Measurements from ENCODE around the gene POP7.
"Not testable (repeated sequence)": the region's sequence is repeated elsewhere in the genome, so short reads cannot be mapped to it uniquely, and the experiment has no call there.

Gene POP7

DNA sequence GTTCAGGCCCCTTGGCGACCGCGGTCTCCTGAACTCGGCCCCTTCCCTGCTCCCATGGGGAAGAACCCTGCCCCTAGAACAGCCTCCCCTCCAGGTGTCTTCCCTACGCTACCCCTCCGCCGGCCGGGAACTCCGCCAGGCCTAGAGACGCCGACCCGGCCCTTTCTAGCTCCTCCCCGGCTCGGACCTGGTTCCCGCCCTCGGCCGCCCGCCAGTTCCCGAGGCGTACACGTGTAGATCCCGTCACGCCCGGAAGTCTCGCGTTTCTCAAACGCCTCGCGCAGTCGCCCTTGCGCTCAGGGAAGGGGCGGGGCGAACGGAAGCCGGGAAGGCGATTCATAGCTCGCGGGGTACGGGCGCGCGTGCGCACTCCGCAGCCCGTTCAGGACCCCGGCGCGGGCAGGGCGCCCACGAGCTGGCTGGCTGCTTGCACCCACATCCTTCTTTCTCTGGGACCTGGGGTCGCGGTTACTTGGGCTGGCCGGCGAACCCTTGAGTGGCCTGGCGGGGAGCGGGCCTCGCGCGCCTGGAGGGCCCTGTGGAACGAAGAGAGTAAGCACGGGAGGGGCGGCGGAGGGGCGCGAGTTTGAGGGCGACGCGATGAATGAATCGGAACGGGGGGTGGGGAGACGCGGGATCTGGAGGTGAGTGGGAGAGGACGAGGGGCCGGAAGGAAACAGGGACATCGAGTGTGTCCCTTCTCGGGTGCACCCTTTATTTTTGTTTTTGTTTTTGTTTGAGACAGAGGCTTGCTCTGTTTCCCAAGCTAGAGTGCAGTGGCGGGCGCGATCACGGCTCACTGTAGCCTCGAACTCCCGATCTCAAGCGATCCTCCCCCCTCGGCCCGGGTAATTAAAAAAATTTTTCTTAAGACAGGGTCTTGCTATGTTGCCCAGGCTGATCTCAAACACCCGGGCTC, at the start of gene POP7:
Gene POP7 (plus strand): TSS at position 369 of the 919 bp plus-strand sequence. CDS start 710 bp downstream, outside the sequence.
- H3K27ac Mint-ChIP-seq: peak within 1 kb of the TSS; percentile 98
- peaks cover 8% of the 10 kb centered on the region for H3K27me3 Mint-ChIP-seq (ENCODE audit: low read depth)
- H3K36me3 Mint-ChIP-seq (ENCODE audit: low read depth): peaks cover 15% of the 10 kb centered on the region
- H3K4me3 Mint-ChIP-seq: peak within 1 kb of the TSS; percentile 99
- H3K4me1 Mint-ChIP-seq (ENCODE audit: low read depth): peaks cover 8% of the 10 kb centered on the region
- H3K9me3 Mint-ChIP-seq: no peaks in the 10 kb centered on the region
- DNase-seq (ENCODE audit: low spot score): peak; percentile 99

- H3K4me3 Mint-ChIP-seq; H3K4me1 Mint-ChIP-seq (ENCODE audit: low read depth); H3K27ac Mint-ChIP-seq; H3K36me3 Mint-ChIP-seq (ENCODE audit: low read depth); DNase-seq (ENCODE audit: low spot score); H3K9me3 Mint-ChIP-seq: not testable (repeated sequence)
- H3K27me3 Mint-ChIP-seq (ENCODE audit: low read depth): peaks cover 18% of the 10 kb centered on the region
These were observed 43.6 kb upstream of the POP7 start for GRCh38 chr7:100662194-100662776.

- no peak for DNase-seq (ENCODE audit: low spot score)
- Mint-ChIP-seq H3K27ac (no peak overlapping the region), H3K4me3 (no peak overlapping the region), H3K4me1 (ENCODE audit: low read depth) (no peaks in the 10 kb centered on the region), H3K36me3 (ENCODE audit: low read depth) (no peaks in the 10 kb centered on the region), H3K27me3 (ENCODE audit: low read depth) (peaks cover 14% of the 10 kb centered on the region), H3K9me3 (no peaks in the 10 kb centered on the region)
These were observed 40.7 kb upstream of the POP7 start for GRCh38 chr7:100665168-100665726.

DNA sequence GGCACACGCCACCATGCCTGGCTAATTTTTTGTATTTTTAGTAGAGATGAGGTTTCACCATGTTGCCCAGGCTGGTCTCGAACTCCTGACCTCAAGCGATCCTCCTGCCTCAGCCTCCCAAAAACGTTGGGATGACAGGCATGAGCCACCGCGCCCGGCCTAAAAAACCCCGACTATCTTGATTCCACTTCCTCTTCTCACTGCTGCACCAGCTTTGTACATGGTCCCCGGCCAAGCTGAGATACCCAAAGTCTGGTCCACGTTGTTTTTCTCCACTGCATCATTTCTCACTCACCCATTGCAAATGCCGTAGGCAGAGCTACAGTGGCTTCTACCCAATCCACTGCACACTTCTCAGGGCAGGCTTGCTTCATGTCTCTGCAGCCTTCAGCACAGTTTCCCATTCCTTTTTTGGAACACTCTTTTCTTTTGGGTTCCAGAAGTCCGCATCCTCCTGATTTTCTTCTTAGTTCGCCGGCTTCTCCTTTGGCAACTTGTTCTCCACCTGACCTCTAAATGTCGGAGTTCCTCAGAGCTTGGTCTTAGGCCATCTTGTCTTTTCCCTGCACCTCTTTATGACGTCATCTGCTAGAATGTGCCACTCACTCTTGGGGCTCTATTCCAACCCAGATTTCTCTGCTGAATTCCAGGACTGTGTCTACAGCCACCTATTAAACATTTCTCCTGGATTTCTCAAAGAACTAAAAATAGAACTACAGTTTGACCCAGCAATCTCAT, 38.4 kb upstream of the POP7 start:
- Mint-ChIP-seq H3K27me3 (ENCODE audit: low read depth) (peaks cover 20% of the 10 kb centered on the region), H3K4me3 (no peak overlapping the region), H3K9me3 (no peaks in the 10 kb centered on the region), H3K4me1 (ENCODE audit: low read depth) (no peaks in the 10 kb centered on the region), H3K27ac (no peak overlapping the region), H3K36me3 (ENCODE audit: low read depth) (no peaks in the 10 kb centered on the region)
- DNase-seq (ENCODE audit: low spot score): no peak

GRCh38 chr7:100668069-100668449, 37.9 kb upstream of the POP7 start:
- Mint-ChIP-seq H3K36me3 (ENCODE audit: low read depth) (no peaks in the 10 kb centered on the region), H3K4me1 (ENCODE audit: low read depth) (no peaks in the 10 kb centered on the region), H3K4me3 (no peak overlapping the region), H3K27ac (no peak overlapping the region), H3K9me3 (no peaks in the 10 kb centered on the region), H3K27me3 (ENCODE audit: low read depth) (peaks cover 20% of the 10 kb centered on the region)
- no peak for DNase-seq (ENCODE audit: low spot score)

GRCh38 chr7:100669106-100669505, 36.8 kb upstream of the POP7 start:
- not testable (repeated sequence) for H3K4me1 Mint-ChIP-seq (ENCODE audit: low read depth); H3K4me3 Mint-ChIP-seq; H3K9me3 Mint-ChIP-seq; H3K27ac Mint-ChIP-seq; DNase-seq (ENCODE audit: low spot score); H3K36me3 Mint-ChIP-seq (ENCODE audit: low read depth)
- H3K27me3 Mint-ChIP-seq (ENCODE audit: low read depth): peaks cover 20% of the 10 kb centered on the region

DNA sequence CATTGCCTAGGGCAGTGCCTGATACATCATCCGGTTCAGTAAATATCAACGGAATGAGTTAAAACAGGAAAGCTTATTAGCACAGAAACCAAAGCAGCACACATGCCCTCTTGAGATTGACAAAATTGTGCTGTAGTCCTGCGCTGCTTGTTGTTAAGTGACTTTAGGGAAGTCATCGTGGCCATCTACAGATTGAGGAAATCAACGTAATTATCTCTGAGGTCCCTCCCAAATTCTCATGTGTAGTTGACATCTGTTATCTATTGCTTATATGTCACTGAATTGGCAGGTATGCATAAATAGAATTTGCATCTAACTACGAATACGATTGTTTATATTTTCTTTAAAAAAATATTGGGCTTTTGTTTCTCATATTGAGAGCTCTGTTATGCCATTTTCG, 35.8 kb upstream of the POP7 start:
- H3K36me3 Mint-ChIP-seq (ENCODE audit: low read depth): peaks cover 3% of the 10 kb centered on the region
- no peak overlapping the region for H3K27ac Mint-ChIP-seq
- H3K9me3 Mint-ChIP-seq: no peaks in the 10 kb centered on the region
- peaks cover 20% of the 10 kb centered on the region for H3K27me3 Mint-ChIP-seq (ENCODE audit: low read depth)
- no peak for DNase-seq (ENCODE audit: low spot score)
- no peaks in the 10 kb centered on the region for H3K4me1 Mint-ChIP-seq (ENCODE audit: low read depth)
- H3K4me3 Mint-ChIP-seq: no peak overlapping the region

- Mint-ChIP-seq H3K27ac (peak overlapping the region; percentile 62), H3K36me3 (ENCODE audit: low read depth) (peaks cover 9% of the 10 kb centered on the region), H3K4me1 (ENCODE audit: low read depth) (peaks cover 4% of the 10 kb centered on the region), H3K4me3 (no peak overlapping the region), H3K9me3 (no peaks in the 10 kb centered on the region), H3K27me3 (ENCODE audit: low read depth) (peaks cover 20% of the 10 kb centered on the region)
- no peak for DNase-seq (ENCODE audit: low spot score)
These were observed 34.3 kb upstream of the POP7 start for GRCh38 chr7:100671353-100672327.

DNA sequence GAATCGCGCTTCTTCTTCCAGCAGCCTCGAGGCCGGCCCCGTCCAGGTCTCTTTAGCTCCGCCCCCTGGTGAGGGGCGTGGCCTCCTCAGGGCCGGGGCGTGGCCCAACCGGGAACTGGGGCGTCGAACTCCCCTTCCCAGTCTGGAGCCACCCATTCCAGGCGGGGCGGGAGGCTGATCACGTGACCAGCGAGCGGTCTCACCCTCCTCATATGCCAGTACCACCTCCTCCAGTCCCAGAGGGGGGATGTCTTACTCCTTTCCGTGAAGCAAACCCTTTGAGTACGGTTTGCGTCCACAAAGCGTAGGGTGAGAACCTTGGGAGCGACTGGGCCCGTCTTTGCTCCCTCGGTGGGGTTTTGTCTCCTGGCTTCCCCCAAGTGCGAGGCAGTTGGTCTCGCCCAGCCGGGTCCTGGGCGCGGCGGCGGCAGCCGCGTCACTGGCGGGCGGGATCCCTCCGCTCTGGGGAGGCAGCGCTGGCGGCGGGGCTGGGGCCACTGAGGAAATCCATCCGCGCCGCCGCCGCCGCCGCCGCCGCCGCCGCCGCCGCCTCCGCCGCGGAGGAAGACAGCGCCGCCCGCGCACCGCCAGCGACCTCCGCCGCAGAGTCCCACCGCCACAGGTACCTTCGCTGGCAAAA, 32.5 kb upstream of the POP7 start, which contains the start of gene GNB2:
Gene GNB2 (plus strand): TSS at position 439 of the 640 bp plus-strand sequence. CDS start 2,526 bp downstream, outside the sequence.
- Mint-ChIP-seq H3K27me3 (ENCODE audit: low read depth) (peaks cover 17% of the 10 kb centered on the region), H3K4me1 (ENCODE audit: low read depth) (peaks cover 4% of the 10 kb centered on the region)
- peak; percentile 99 for DNase-seq (ENCODE audit: low spot score)

DNA sequence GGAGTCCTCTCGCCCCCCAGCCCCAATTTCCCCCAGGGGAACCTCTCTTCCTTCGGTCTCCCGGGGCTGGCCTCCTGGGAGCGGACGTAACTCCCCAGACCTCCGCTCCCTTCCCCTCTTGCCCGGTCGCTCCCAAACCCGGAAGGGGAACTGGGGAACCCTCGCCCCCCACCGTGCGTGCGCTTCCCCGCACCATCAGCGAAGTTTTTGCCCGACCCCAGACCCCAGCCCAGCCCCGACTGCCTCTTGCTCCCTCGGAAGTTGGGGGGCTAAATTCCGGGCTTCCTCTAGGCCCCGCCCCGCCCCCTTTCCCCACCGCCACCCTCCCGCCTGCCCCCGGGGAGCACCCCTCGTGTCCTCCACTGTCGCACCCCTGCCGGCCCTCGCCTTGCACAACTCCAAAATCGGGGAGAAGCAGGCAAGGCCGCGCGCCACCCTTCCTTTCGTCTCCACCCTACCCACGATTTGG, 31.9 kb upstream of the POP7 start:
- Mint-ChIP-seq H3K27me3 (ENCODE audit: low read depth) (peaks cover 17% of the 10 kb centered on the region), H3K4me1 (ENCODE audit: low read depth) (peaks cover 4% of the 10 kb centered on the region), H3K4me3 (peak overlapping the region; percentile 95), H3K27ac (peak overlapping the region; percentile 94), H3K9me3 (no peaks in the 10 kb centered on the region), H3K36me3 (ENCODE audit: low read depth) (peaks cover 23% of the 10 kb centered on the region)
- DNase-seq (ENCODE audit: low spot score): peak; percentile 25

More for the DNA sequence above, 32.5 kb upstream of the POP7 start, which contains the start of gene GNB2:
- Mint-ChIP-seq H3K36me3 (ENCODE audit: low read depth) (peaks cover 21% of the 10 kb centered on the region), H3K27ac (peak within 1 kb of the TSS; percentile 95), H3K4me3 (peak within 1 kb of the TSS; percentile 95), H3K9me3 (no peaks in the 10 kb centered on the region)

DNA sequence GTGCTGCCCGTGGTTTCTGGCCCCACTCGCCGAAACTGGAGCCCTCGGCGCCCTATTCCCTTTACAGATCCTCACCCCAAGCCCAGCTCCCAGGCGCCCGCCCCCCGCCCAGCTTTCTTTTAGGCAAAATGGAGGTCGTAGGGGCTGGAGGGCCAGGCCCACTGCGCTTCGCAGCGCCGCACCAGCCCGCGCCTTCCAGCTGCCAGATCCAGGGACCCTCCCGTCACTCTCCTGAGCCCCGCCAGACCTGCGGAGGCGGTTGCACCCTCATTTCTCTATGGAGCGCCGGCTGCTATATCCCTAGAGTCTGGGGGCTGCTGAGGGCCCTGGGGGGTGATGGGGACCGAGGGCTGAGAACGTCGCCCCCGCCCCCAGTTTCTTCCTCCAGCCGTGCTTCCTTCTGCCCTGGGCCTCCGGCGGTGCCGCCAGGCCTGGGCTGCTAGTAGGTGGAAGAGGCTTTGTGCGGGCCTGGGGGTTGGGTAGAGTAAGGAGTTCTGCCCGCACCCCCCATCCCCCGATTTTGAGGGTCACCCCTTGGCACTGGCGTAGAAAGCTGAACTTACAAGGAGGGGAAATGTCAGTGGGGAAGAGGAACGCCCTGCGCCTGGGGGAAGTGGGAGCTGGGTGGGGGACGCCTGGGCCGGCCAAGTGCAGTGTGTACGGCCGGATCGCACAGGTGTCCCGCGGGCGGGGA, 31.4 kb upstream of the POP7 start:
- no peak for DNase-seq (ENCODE audit: low spot score)
- peak overlapping the region; percentile 94 for H3K27ac Mint-ChIP-seq
- peaks cover 29% of the 10 kb centered on the region for H3K36me3 Mint-ChIP-seq (ENCODE audit: low read depth)
- peak overlapping the region; percentile 95 for H3K4me3 Mint-ChIP-seq
- peaks cover 15% of the 10 kb centered on the region for H3K27me3 Mint-ChIP-seq (ENCODE audit: low read depth)
- no peaks in the 10 kb centered on the region for H3K9me3 Mint-ChIP-seq
- peaks cover 6% of the 10 kb centered on the region for H3K4me1 Mint-ChIP-seq (ENCODE audit: low read depth)

DNA sequence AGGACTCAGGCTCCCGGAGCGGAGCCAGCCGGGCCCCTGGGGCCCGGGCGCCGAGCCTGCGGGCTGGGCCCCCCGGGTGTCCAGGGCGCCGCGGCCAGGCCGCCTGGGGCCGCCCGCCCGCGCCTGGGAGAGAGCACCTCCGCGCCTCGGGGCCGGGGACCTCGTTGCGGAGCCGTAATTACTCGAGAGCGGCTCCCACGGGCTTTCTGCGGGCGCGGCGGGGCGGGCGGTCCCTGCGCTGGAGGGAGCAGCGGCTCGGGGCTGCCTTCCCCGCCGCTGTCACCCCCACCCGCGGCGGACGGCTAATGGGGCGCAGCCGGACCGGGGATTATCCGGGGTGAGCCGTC, 30.8 kb upstream of the POP7 start:
- Mint-ChIP-seq H3K4me1 (ENCODE audit: low read depth) (peaks cover 8% of the 10 kb centered on the region), H3K4me3 (peak overlapping the region; percentile 95), H3K27ac (no peak overlapping the region), H3K27me3 (ENCODE audit: low read depth) (peaks cover 11% of the 10 kb centered on the region), H3K9me3 (no peaks in the 10 kb centered on the region), H3K36me3 (ENCODE audit: low read depth) (peaks cover 34% of the 10 kb centered on the region)
- DNase-seq (ENCODE audit: low spot score): no peak

Measured in T-helper 2 cell treated with Interferon-gamma antibody and Interleukin-4, amounts not matched to agents 5 μg/mL and 100 μg/mL, for 36 hours (primary cell).